ENCODE measurements around the gene TRABD. TPM values are rescaled to one million over a fixed set of nuclear protein-coding genes. Genes with fewer than 3 reads are reported as not detected.

The TRABD gene
- total RNA-seq, 4 donors from 2014 or later = 21.4 to 30.3 (median 24.5) TPM

GRCh38 chr22:50139843-50140415 lies 45.8 kb upstream of the TRABD start:
- no peaks in the 10 kb centered on the region for H3K4me1 ChIP-seq
- ATAC-seq = no peak
- TF ChIP-seq CTCF (IDR thresholded peaks at IDR 0.05 in 4 of 5, conservative IDR thresholded peaks at IDR 0.05 in 1 of 5) = no peak
- TF ChIP-seq POLR2A (IDR thresholded peaks at IDR 0.05) = no peak
- DNase-seq = no peak
- no peaks in the 10 kb centered on the region for H3K9me3 ChIP-seq
- in situ Hi-C loops (cut with MboI; ENCODE audit: low sequenced_read_pairs in 4 of 4) (no loop called here), intact Hi-C loops (cut with DNase I; ENCODE audit: low total_unique reads) (no loop called here)
- H3K27me3 ChIP-seq = peaks cover 4 to 13% (median 11%) of the 10 kb centered on the region in 3 donors
- H3K36me3 ChIP-seq = no peaks in the 10 kb centered on the region
- no peak overlapping the region for H3K27ac ChIP-seq
- no peak overlapping the region for H3K4me3 ChIP-seq

- H3K27ac ChIP-seq = no peak overlapping the region
- in situ Hi-C loops (cut with MboI; ENCODE audit: low sequenced_read_pairs in 4 of 4) (no loop called here), intact Hi-C loops (cut with DNase I; ENCODE audit: low total_unique reads) (no loop called here)
- no peak for DNase-seq
- H3K9me3 ChIP-seq = no peaks in the 10 kb centered on the region
- H3K27me3 ChIP-seq = peaks cover 4 to 13% (median 12%) of the 10 kb centered on the region in 3 donors
- TF ChIP-seq CTCF (IDR thresholded peaks at IDR 0.05 in 4 of 5, conservative IDR thresholded peaks at IDR 0.05 in 1 of 5) (no peak), POLR2A (IDR thresholded peaks at IDR 0.05) (no peak)
- ATAC-seq = no peak
- H3K36me3 ChIP-seq = no peaks in the 10 kb centered on the region
- no peak overlapping the region for H3K4me3 ChIP-seq
- no peaks in the 10 kb centered on the region for H3K4me1 ChIP-seq
Observed at GRCh38 chr22:50140615-50141014, 45.1 kb upstream of the TRABD start.

GRCh38 chr22:50141462-50141861 lies 44.3 kb upstream of the TRABD start:
- ATAC-seq = no peak
- intact Hi-C loops (cut with DNase I; ENCODE audit: low total_unique reads) (no loop called here), in situ Hi-C loops (cut with MboI; ENCODE audit: low sequenced_read_pairs in 4 of 4) (no loop called here)
- Histone ChIP-seq H3K4me3 (no peak overlapping the region), H3K27me3 (peaks cover 4 to 20% (median 13%) of the 10 kb centered on the region in 3 donors), H3K9me3 (no peaks in the 10 kb centered on the region), H3K27ac (no peak overlapping the region), H3K4me1 (no peaks in the 10 kb centered on the region), H3K36me3 (no peaks in the 10 kb centered on the region)
- DNase-seq = no peak
- TF ChIP-seq CTCF (IDR thresholded peaks at IDR 0.05 in 4 of 5, conservative IDR thresholded peaks at IDR 0.05 in 1 of 5) = no peak
- TF ChIP-seq POLR2A (IDR thresholded peaks at IDR 0.05) = no peak

- Histone ChIP-seq H3K9me3 (no peaks in the 10 kb centered on the region), H3K4me1 (no peaks in the 10 kb centered on the region), H3K27ac (no peak overlapping the region), H3K27me3 (peaks cover 4 to 20% (median 13%) of the 10 kb centered on the region in 3 donors), H3K4me3 (no peak overlapping the region), H3K36me3 (no peaks in the 10 kb centered on the region)
- no peak for TF ChIP-seq POLR2A (IDR thresholded peaks at IDR 0.05)
- TF ChIP-seq CTCF (IDR thresholded peaks at IDR 0.05 in 4 of 5, conservative IDR thresholded peaks at IDR 0.05 in 1 of 5) = no peak
- DNase-seq (no peak), ATAC-seq (no peak)
- in situ Hi-C loops (cut with MboI; ENCODE audit: low sequenced_read_pairs in 4 of 4) = no loop called here
- intact Hi-C loops (cut with DNase I; ENCODE audit: low total_unique reads) = no loop called here
Observed at GRCh38 chr22:50141891-50142363, 43.8 kb upstream of the TRABD start.

- no peaks in the 10 kb centered on the region for H3K36me3 ChIP-seq
- H3K4me1 ChIP-seq = no peaks in the 10 kb centered on the region
- no peak for TF ChIP-seq CTCF (IDR thresholded peaks at IDR 0.05 in 4 of 5, conservative IDR thresholded peaks at IDR 0.05 in 1 of 5)
- no peak overlapping the region for H3K4me3 ChIP-seq
- in situ Hi-C loops (cut with MboI; ENCODE audit: low sequenced_read_pairs in 4 of 4) (no loop called here), intact Hi-C loops (cut with DNase I; ENCODE audit: low total_unique reads) (no loop called here)
- ATAC-seq (no peak), DNase-seq (no peak)
- H3K27ac ChIP-seq = no peak overlapping the region
- H3K27me3 ChIP-seq = peaks cover 4 to 20% (median 13%) of the 10 kb centered on the region in 3 donors
- no peaks in the 10 kb centered on the region for H3K9me3 ChIP-seq
Observed at GRCh38 chr22:50143096-50143495, 42.6 kb upstream of the TRABD start.

All from gastrocnemius medialis (tissue), 4 donors.